ENCODE results near the gene EML6.

DNA sequence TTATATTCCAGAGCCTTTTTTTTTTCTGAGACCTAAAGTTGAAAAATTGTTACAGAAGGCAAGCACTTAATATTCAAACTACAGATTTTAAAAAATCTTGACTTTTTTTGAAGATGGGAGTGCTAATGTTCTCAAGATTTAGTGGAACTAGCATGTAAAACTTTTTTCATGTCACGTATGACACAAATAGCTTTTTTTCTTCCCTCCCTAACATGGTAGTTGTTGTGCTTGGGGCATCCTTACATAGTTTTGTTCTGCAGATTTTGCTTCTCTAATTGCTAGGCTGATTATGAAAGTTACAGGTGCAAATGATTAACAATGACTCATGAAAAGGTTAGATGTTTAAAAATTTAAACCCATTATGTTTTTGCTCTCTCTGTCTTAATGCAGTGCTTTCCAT is 3.0 kb downstream of the EML6 start:
- TF ChIP-seq, protein P1, sequence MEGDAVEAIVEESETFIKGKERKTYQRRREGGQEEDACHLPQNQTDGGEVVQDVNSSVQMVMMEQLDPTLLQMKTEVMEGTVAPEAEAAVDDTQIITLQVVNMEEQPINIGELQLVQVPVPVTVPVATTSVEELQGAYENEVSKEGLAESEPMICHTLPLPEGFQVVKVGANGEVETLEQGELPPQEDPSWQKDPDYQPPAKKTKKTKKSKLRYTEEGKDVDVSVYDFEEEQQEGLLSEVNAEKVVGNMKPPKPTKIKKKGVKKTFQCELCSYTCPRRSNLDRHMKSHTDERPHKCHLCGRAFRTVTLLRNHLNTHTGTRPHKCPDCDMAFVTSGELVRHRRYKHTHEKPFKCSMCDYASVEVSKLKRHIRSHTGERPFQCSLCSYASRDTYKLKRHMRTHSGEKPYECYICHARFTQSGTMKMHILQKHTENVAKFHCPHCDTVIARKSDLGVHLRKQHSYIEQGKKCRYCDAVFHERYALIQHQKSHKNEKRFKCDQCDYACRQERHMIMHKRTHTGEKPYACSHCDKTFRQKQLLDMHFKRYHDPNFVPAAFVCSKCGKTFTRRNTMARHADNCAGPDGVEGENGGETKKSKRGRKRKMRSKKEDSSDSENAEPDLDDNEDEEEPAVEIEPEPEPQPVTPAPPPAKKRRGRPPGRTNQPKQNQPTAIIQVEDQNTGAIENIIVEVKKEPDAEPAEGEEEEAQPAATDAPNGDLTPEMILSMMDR (conservative IDR thresholded peaks at IDR 0.05 in 1 of 2, IDR thresholded peaks at IDR 0.05 in 1 of 2; ENCODE audit: extremely low read depth in 1 of 2, insufficient read depth in 1 of 2, low read depth in 1 of 2, low read length in 2 of 2), result no peak
- no peak for TF ChIP-seq EZH2 (IDR thresholded peaks at IDR 0.05; ENCODE audit: borderline replicate concordance, low read length)
